ENCODE measurements around the gene GPC6.

The GPC6 gene

GRCh38 chr13:94329277-94329676, 1102.7 kb downstream of the GPC6 start:
- TF ChIP-seq, protein P1, sequence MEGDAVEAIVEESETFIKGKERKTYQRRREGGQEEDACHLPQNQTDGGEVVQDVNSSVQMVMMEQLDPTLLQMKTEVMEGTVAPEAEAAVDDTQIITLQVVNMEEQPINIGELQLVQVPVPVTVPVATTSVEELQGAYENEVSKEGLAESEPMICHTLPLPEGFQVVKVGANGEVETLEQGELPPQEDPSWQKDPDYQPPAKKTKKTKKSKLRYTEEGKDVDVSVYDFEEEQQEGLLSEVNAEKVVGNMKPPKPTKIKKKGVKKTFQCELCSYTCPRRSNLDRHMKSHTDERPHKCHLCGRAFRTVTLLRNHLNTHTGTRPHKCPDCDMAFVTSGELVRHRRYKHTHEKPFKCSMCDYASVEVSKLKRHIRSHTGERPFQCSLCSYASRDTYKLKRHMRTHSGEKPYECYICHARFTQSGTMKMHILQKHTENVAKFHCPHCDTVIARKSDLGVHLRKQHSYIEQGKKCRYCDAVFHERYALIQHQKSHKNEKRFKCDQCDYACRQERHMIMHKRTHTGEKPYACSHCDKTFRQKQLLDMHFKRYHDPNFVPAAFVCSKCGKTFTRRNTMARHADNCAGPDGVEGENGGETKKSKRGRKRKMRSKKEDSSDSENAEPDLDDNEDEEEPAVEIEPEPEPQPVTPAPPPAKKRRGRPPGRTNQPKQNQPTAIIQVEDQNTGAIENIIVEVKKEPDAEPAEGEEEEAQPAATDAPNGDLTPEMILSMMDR (IDR thresholded peaks at IDR 0.05; ENCODE audit: low read length), result no peak
- no peak for TF ChIP-seq EZH2phosphoT487 (IDR thresholded peaks at IDR 0.05; ENCODE audit: low read length)
- no peak for TF ChIP-seq EZH2 (optimal IDR thresholded peaks at IDR 0.05; ENCODE audit: low read depth, low read length)
- peaks cover 12% of the 10 kb centered on the region; the same call in 1 of the 2 replicates for H3F3A ChIP-seq (ENCODE audit: insufficient read depth, low read length)
- no peaks in the 10 kb centered on the region for H3K9me3 ChIP-seq (replicated peaks; ENCODE audit: insufficient read depth, low read length)
- no peaks in the 10 kb centered on the region for H3K79me2 ChIP-seq (ENCODE audit: low read length)
- no peak overlapping the region for H3K9ac ChIP-seq (ENCODE audit: low read length)
- no peak for DNase-seq
- peaks cover 14% of the 10 kb centered on the region for H3K4me1 ChIP-seq (ENCODE audit: low read length)
- no peak overlapping the region for H3K4me2 ChIP-seq (ENCODE audit: low read depth, low read length)
- H4K20me1 ChIP-seq (ENCODE audit: insufficient read depth, low read length), result no peaks in the 10 kb centered on the region
- no peaks in the 10 kb centered on the region for H3K36me3 ChIP-seq (replicated peaks; ENCODE audit: insufficient read depth, low read length)
- peaks cover 35% of the 10 kb centered on the region for H3K27me3 ChIP-seq (replicated peaks; ENCODE audit: insufficient read depth, low read length)
- H3K4me3 ChIP-seq (ENCODE audit: low read length), result no peak overlapping the region
- no peaks in the 10 kb centered on the region for H3K9me2 ChIP-seq (replicated peaks; ENCODE audit: insufficient read depth, low read length)
- H3K27ac ChIP-seq (ENCODE audit: low read length), result no peak overlapping the region
- no peak overlapping the region for H2AFZ ChIP-seq (ENCODE audit: low read length)

GRCh38 chr13:94329754-94330551, 1103.3 kb downstream of the GPC6 start:
- no peak overlapping the region for H3K27ac ChIP-seq (ENCODE audit: low read length)
- H3K9me3 ChIP-seq (replicated peaks; ENCODE audit: insufficient read depth, low read length), result no peaks in the 10 kb centered on the region
- H3K9ac ChIP-seq (ENCODE audit: low read length), result no peak overlapping the region
- TF ChIP-seq, protein P1 (IDR thresholded peaks at IDR 0.05; ENCODE audit: low read length), result no peak
- no peak for TF ChIP-seq EZH2 (optimal IDR thresholded peaks at IDR 0.05; ENCODE audit: low read depth, low read length)
- no peak for DNase-seq
- H4K20me1 ChIP-seq (ENCODE audit: insufficient read depth, low read length), result no peaks in the 10 kb centered on the region
- peaks cover 12% of the 10 kb centered on the region; the same call in 1 of the 2 replicates for H3F3A ChIP-seq (ENCODE audit: insufficient read depth, low read length)
- H3K4me3 ChIP-seq (ENCODE audit: low read length), result no peak overlapping the region
- no peaks in the 10 kb centered on the region for H3K36me3 ChIP-seq (replicated peaks; ENCODE audit: insufficient read depth, low read length)
- H2AFZ ChIP-seq (ENCODE audit: low read length), result no peak overlapping the region
- H3K4me1 ChIP-seq (ENCODE audit: low read length), result peaks cover 14% of the 10 kb centered on the region
- no peaks in the 10 kb centered on the region for H3K9me2 ChIP-seq (replicated peaks; ENCODE audit: insufficient read depth, low read length)
- no peaks in the 10 kb centered on the region for H3K79me2 ChIP-seq (ENCODE audit: low read length)
- H3K4me2 ChIP-seq (ENCODE audit: low read depth, low read length), result no peak overlapping the region
- H3K27me3 ChIP-seq (replicated peaks; ENCODE audit: insufficient read depth, low read length), result peaks cover 35% of the 10 kb centered on the region

DNA sequence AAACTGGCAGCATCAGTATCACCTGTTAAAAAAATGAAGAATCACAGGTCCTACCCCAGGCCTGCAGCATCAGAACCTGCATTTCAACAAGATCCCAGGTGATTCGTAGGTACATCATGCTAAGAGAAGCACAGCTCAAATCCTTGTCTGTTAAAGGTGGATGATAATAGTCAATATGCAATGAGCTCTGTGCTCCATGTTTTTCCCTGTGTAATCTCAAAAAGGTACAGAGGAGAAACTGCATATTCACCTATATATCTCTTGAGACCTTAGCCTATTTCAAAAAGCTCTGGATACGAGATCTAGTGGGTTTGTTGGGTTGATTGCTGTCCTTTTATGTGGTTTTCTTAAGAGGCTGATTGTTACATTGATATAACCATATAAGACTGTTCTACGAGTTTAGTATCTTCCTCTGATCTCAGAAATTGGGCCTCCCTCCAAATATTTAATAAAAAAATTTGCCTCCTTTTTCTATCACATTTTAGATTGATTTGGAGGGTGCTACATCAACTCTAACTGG, 1104.0 kb downstream of the GPC6 start:
- Histone ChIP-seq H3K4me3 (ENCODE audit: low read length) (no peak overlapping the region), H4K20me1 (ENCODE audit: insufficient read depth, low read length) (no peaks in the 10 kb centered on the region), H3F3A (ENCODE audit: insufficient read depth, low read length) (peaks cover 12% of the 10 kb centered on the region; the same call in 1 of the 2 replicates), H3K36me3 (replicated peaks; ENCODE audit: insufficient read depth, low read length) (no peaks in the 10 kb centered on the region), H3K9me2 (replicated peaks; ENCODE audit: insufficient read depth, low read length) (no peaks in the 10 kb centered on the region), H3K9ac (ENCODE audit: low read length) (no peak overlapping the region), H3K79me2 (ENCODE audit: low read length) (no peaks in the 10 kb centered on the region), H3K4me2 (ENCODE audit: low read depth, low read length) (no peak overlapping the region), H2AFZ (ENCODE audit: low read length) (no peak overlapping the region), H3K27me3 (replicated peaks; ENCODE audit: insufficient read depth, low read length) (peaks cover 35% of the 10 kb centered on the region), H3K27ac (ENCODE audit: low read length) (no peak overlapping the region), H3K9me3 (replicated peaks; ENCODE audit: insufficient read depth, low read length) (no peaks in the 10 kb centered on the region), H3K4me1 (ENCODE audit: low read length) (peaks cover 14% of the 10 kb centered on the region)
- no peak for DNase-seq
- TF ChIP-seq EZH2 (optimal IDR thresholded peaks at IDR 0.05; ENCODE audit: low read depth, low read length) (no peak), EZH2phosphoT487 (IDR thresholded peaks at IDR 0.05; ENCODE audit: low read length) (no peak)
- TF ChIP-seq, protein P1 (IDR thresholded peaks at IDR 0.05; ENCODE audit: low read length), result no peak
